NCI-H1105 (cell line): ENCODE measurements around the gene RALGAPA2.

Experiments used
- DNase-seq: peaks from one replicate; lab custom pipeline; 2025; lab: John Stamatoyannopoulos, UW

RALGAPA2 gene

DNA sequence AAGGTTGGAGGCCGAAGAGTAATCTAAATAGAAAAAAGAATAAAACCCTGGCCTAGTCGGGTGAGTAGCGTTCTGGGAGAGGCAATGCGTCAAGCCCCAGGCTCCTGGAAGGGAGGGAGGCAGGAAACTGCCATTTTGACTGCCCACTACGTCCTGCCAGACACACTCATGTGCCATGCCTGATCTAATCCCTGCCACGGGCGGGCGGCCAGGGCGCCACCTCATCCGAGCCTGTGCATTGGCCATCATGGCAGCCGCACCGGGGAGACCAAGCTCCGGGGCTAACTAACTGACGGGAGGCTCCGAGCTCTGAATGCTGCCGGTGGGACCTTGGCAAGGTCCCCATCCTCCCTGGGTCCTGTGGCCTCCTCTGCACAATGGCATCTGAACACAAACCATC, 275.8 kb downstream of the RALGAPA2 start:
- DNase-seq = no peak

GRCh38 chr20:20435453-20435852, 277.0 kb downstream of the RALGAPA2 start:
- DNase-seq = no peak

- DNase-seq = no peak
Observed at GRCh38 chr20:20432618-20433286, 279.7 kb downstream of the RALGAPA2 start.

DNA sequence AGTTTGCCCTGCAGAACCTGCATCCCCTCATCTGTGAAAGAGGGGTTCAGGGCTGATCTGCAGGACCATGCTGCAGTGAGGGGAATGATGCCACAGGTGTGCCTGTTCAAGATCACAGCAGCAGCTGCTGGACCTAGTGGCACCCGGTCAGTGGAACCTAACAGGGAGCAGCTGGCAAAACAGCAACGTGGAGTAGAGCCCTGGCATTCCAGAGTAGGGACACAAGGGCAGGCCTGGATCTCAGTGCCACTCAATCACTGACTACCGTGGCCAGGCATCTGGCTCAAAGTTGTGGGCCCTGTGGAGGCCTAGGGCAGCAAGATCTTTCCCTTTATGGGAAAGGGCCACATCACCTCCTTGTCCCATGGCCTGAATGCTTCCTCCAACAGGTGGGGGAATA, 282.4 kb downstream of the RALGAPA2 start:
- DNase-seq = no peak

DNA sequence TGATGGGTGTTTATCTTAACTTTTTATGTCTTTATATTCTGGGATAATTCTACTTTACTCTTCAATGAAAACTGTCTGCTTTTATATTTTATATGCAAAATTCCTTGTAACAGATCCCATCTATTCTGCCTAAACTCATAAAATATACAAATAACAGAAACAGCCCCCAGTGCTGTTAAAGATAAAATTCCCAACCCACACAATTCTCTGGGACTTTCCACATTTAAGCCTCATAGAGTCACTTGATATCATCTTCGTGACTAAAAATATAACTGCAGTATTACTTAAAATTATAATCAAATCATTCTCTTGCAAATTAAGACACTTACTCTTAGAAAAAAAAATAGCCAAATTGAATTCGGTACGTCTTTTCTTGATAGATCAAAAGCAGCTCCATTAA, 284.4 kb downstream of the RALGAPA2 start:
- DNase-seq = no peak

GRCh38 chr20:20427227-20427864, 285.1 kb downstream of the RALGAPA2 start:
- no peak for DNase-seq

DNA sequence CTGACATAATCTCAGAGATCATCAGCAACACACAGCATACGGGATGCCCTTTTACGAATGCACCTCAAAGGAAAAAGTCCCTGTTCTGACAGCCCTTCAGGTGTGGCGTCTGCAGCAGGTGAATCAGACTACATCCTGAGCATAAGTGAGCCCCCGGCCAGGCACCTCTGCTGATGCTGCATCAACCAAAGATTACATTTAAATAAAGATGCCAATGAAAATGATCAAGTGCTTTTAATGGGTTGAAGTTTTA, 285.9 kb downstream of the RALGAPA2 start:
- DNase-seq = no peak

DNA sequence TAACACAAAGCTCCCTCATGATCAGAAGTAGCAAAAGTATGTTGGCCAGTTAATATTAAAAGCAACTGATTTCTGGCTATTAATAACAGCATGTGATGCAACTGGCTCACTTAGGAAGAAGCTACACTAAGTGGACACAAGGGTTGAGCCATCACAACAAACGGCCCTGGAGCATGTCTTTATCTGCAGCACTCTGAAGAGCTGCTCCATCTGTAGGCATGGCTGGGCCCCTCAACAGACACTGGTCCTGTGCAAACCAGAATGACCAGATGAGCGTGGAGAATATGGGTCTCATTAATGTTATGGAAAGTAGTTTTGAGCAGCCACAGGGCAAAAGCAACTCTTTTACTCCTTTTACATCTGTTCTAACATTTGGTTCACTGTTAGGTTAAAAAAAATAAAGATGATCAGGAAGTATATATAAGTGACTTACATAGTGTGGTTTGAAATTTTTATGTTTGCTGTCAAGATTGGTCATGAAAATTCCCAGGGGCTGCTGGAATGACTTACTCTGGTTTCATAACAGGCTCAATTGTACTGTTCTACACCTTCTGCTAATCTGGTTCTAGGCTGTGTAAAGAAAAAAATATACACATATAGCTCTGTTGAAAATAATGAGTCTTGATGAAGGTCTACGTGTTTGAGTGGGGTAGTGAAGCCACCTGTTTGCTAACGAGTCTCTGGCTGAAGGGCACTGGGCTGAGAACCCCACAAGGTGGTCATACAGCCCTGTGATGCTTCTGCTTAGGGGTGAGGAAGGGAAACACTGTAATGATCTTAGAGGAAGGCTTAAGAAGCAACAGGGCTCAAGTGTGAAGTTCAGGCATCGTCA, 286.4 kb downstream of the RALGAPA2 start:
- DNase-seq = no peak

DNA sequence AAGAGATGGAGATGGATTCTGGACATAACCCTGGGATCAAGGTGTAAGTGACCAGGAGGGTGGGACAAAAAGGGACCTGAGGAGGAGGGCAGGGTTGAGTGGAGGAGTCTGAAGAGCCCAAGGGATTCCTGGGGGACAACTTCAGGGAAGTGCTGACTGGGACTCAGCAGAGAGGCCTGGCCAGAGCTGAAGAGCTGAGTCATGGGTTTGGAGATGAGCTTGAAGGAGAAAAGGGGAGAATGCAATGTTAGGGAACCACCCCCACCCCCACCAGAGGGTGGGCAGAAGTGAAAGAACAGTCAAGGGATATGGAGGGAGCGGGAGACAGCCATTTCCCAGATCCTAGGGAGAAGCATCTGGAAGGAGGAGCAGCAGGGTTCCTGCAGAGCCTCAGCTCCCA, 289.3 kb downstream of the RALGAPA2 start:
- DNase-seq = no peak

GRCh38 chr20:20417876-20418676, 294.4 kb downstream of the RALGAPA2 start:
- DNase-seq = no peak

- DNase-seq = no peak
Observed at GRCh38 chr20:20415321-20415720, 297.1 kb downstream of the RALGAPA2 start.

DNA sequence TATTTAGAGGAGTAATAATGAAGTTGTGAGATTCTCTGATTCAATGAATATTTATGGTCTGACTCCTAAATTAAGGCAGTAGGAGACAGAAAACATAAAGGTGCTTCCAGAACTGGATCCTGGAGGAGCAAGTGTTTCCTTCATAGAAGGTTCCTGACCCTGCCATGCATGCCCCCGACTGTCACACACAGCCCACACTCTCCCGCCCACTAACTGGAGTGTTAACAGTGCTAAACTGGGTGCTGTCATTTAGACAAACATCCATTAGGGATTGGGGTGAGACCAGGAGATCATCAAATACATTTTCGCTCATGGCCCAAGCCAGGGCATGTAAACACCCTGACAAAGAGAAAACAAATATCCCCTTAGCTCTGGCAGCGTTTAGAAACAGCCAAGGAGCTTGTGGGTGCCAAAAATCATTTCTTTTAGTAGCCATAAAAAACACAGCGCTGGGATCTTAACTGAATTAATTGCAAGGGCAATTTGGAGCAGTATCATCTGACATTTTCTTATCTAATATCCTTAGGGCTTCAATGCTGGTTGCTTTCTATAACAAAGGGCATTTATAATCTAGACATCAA, 297.7 kb downstream of the RALGAPA2 start:
- peak; percentile 50 for DNase-seq

- no peak for DNase-seq
Observed at GRCh38 chr20:20413810-20414281, 298.6 kb downstream of the RALGAPA2 start.

GRCh38 chr20:20412750-20413149, 299.7 kb downstream of the RALGAPA2 start:
- no peak for DNase-seq

DNA sequence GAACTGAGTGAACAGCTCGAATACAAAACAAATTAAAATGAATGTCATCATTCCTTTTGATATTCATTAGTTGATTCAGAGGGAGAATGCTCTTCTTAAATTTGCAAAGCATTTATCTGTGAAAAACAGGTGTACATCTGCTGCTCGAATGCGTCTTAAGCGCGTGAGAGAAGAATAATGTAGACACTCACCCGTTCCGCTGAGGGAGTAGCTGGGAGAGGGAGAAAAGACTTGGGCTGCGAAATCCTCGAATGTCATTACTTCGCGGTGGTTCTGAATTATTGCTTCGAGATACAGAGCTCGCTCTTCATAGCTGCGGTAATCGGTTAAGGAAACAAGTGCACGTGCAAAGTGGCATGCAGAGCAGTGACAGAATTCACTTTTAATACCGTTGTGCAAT, 300.6 kb downstream of the RALGAPA2 start:
- no peak for DNase-seq

- no peak for DNase-seq
Observed at GRCh38 chr20:20411402-20411801, 301.0 kb downstream of the RALGAPA2 start.

GRCh38 chr20:20410678-20411077, 301.8 kb downstream of the RALGAPA2 start:
- peak; percentile 71 for DNase-seq

GRCh38 chr20:20409331-20409730, 303.1 kb downstream of the RALGAPA2 start:
- DNase-seq = no peak

DNA sequence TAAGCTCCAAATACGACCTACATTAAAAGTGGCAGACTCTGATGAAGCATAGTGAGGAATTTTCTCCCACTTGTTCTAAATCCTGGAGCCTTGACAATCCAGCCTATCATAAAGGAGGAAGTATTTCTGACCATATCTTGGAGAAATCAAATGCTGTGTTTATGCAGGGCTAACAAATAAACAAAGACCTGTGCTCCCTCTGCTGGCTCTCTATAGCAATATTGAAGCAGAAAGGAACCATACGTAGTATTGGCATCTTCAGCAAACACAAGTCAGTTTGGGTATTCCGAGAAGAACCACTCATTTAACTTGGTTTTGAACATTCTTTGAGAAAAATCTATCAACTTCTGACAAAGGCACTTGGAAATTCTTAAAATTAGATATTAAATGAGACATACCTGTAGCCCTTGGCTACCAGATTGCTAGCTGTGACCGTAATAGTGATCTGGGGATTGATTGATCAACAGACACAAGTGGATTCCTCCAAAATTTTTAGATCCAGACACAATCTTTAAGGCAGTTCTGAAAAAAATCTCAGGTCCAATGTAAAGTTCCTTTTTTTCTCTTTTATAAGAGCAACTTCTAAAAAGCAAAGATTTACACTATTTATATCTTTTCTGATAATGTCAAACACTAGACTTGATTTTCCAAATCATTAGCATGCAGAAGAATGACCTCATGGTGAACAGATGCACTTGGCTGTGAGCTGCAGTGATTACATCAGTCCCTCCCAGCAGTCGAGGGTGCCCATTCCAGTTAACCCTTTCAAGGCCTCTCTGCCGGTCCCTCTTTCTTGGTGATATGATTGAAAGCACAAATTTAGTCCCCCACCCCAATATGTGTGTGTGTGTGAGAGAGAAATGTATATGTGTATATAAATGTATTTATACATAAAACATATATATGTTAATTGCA, 304.3 kb downstream of the RALGAPA2 start:
- DNase-seq = peak; percentile 45

DNA sequence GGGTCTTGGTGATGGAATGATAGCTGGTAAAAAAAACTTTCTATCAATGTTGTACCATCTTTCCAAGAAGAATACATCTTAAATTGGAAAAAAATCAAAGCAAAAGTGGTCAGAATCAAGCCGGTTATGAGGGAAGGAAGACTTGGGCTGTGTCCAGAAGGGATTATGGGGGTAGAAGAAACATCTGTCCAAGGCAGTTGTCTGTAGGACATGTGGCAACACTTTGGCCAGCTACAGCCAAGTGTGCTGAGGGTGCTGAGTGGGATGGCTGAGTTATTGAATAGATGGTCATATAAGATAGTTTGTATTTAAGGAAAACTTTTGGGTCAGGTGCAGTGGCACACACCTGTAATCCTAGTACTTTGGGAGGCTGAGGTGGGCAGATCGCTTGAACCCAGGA, 306.1 kb downstream of the RALGAPA2 start:
- no peak for DNase-seq

- DNase-seq = no peak
Observed at GRCh38 chr20:20405623-20406022, 306.8 kb downstream of the RALGAPA2 start.
